Brain microvascular endothelial cell (primary cell): ENCODE measurements around the gene TMEM183A.

ENCODE experiments used
- DNase-seq: peaks from one replicate; pipeline ENCODE4 v3.0.0-alpha.2; 2020
- H3K27ac ChIP-seq: fragments of 250-450 bp; sonication (Bioruptor Pico); 2 replicates; pipeline ENCODE4 v1.5.1; 2020; ENCODE audit warnings: mild to moderate bottlenecking, moderate library complexity
- H3K27me3 ChIP-seq: fragments of 250-450 bp; sonication (Bioruptor Pico); replicated peaks from 2 replicates; pipeline ENCODE4 v1.5.1; 2020; ENCODE audit warnings: mild to moderate bottlenecking
- H3K36me3 ChIP-seq: fragments of 250-450 bp; sonication (Bioruptor Pico); replicated peaks from 2 replicates; pipeline ENCODE4 v1.5.1; 2020; ENCODE audit warnings: mild to moderate bottlenecking
- H3K4me3 ChIP-seq: 2 replicates; pipeline ENCODE4 v1.5.1; 2011; ENCODE audit warnings: low read depth, mild to moderate bottlenecking, control low read depth, low read length, moderate library complexity
- CTCF ChIP-seq: IDR thresholded peaks from 2 replicates; pipeline ENCODE4 v1.5.1; 2011; ENCODE audit warnings: low read depth, mild to moderate bottlenecking, moderate library complexity, low read length, control low read depth, inconsistent platforms; ENCODE audit errors: missing control alignments
- in situ Hi-C: cut with HindIII; loops from 2 replicates; pipeline ENCODE4 v1.10.0; 2017; ENCODE audit warnings: low sequenced_read_pairs, low pct_ligation_motif_present

Gene TMEM183A

GRCh38 chr1:203033287-203033686 lies 26.1 kb downstream of the TMEM183A start:
- Histone ChIP-seq H3K36me3 (no peaks in the 10 kb centered on the region), H3K4me3 (no peak overlapping the region), H3K27me3 (peaks cover 2% of the 10 kb centered on the region), H3K27ac (no peak overlapping the region)
- no peak for TF ChIP-seq CTCF
- in situ Hi-C loops: no loop called here
- DNase-seq: no peak

- H3K27me3 ChIP-seq: no peaks in the 10 kb centered on the region
- in situ Hi-C loops: no loop called here
- no peak for DNase-seq
- H3K4me3 ChIP-seq: no peak overlapping the region
- H3K27ac ChIP-seq: no peak overlapping the region
- H3K36me3 ChIP-seq: no peaks in the 10 kb centered on the region
- no peak for TF ChIP-seq CTCF
Measured at GRCh38 chr1:203033917-203034316, 26.7 kb downstream of the TMEM183A start.

- Histone ChIP-seq H3K36me3 (no peaks in the 10 kb centered on the region), H3K27ac (no peak overlapping the region), H3K27me3 (no peaks in the 10 kb centered on the region), H3K4me3 (no peak overlapping the region)
- DNase-seq: no peak
- no peak for TF ChIP-seq CTCF
- in situ Hi-C loops: no loop called here
Measured at GRCh38 chr1:203034422-203035110, 27.4 kb downstream of the TMEM183A start.

- TF ChIP-seq CTCF: no peak
- H3K27me3 ChIP-seq: no peaks in the 10 kb centered on the region
- no peak overlapping the region for H3K27ac ChIP-seq
- no peaks in the 10 kb centered on the region for H3K36me3 ChIP-seq
- no peak overlapping the region for H3K4me3 ChIP-seq
- DNase-seq: no peak
- in situ Hi-C loops: no loop called here
Measured at GRCh38 chr1:203035111-203036000, 28.2 kb downstream of the TMEM183A start.

GRCh38 chr1:203036135-203036534 lies 29.0 kb downstream of the TMEM183A start:
- Histone ChIP-seq H3K27me3 (no peaks in the 10 kb centered on the region), H3K27ac (no peak overlapping the region), H3K36me3 (no peaks in the 10 kb centered on the region), H3K4me3 (no peak overlapping the region)
- no peak for TF ChIP-seq CTCF
- DNase-seq: no peak
- in situ Hi-C loops: no loop called here
